Measurements from ENCODE around the gene CTSV.
"Not testable (repeated sequence)": the region's sequence is repeated elsewhere in the genome, so short reads cannot be mapped to it uniquely, and the experiment has no call there.

Gene CTSV

DNA sequence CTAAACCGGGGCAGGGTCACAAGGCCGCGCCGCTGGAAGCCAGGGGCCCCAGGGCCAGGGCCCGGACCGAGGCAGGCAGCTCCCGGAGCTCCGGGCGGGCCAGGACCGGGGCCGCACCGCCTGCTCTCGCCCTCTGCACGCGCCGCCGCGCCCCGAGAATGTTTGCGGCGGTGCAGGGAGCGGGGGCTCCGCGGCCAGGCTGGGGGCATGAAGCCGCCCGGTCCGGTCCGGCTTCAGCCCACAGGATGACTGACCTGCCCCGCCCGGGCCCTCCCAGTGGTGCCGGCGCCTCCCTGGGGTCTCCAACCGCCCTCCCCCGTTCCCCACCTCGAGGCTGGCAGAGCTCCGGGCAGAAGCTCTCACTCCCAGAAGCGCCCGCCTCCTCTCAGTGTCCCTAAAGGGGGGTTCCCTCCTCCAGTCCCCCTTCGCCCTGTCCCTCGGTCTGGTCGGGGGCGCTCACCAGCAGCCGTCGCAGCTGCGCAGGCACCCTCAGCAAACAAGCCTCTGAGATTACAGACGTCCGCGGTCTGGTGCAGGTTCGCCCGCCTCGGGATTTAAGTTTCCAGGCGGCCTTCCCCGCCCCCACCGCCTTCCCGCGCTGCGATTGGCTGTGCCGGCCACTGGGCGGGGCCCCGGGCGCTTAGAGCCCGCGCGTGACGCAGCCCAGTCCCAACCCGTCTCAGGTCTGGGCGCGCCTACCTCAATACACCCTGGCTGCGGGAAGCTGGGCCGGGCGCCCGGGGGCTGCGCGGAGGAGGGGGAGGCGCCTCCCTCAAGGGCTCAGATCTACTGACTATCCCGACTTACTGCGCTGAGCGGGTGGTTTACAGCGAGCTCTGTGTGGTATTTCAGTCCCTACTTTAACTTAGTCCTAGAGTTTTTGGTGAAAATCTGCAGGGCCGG, at the start of gene CTSV:
CTSV (minus strand) TSS at position 532 of the 903 bp plus-strand sequence. CDS start 1,099 bp downstream, outside the sequence.
- DNase-seq = peak; percentile 78

DNA sequence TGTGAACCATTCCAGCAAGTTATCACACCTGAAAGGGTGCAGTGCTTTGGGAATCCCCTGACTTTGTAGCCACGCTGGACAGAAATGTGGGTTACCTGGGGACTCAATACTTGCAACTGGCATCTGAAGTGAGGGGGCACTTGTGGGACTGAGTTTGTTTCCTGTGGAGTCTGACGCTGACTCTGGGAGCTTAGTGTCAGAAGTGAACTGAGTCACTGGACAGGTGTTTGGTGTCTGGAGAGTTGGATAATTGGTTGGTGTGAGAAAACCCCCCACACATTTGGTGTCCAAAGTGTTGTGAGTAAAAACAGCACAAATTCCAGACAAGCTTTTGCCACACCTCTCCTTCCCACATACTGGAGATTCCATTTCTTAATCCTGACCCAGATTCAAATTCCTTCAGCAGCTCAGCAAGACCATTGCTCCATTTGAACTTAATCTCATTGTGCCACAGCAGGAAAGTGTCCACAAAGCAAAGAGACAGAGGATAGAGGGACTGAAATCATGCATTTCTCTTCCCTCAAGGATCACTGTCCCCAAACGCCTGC, 48.8 kb upstream of the CTSV start:
- DNase-seq = not testable (repeated sequence)

- DNase-seq = not testable (repeated sequence)
Observed at GRCh38 chr9:97084562-97084991, 45.6 kb upstream of the CTSV start.

GRCh38 chr9:97078362-97078761, 39.4 kb upstream of the CTSV start:
- no peak for DNase-seq

DNA sequence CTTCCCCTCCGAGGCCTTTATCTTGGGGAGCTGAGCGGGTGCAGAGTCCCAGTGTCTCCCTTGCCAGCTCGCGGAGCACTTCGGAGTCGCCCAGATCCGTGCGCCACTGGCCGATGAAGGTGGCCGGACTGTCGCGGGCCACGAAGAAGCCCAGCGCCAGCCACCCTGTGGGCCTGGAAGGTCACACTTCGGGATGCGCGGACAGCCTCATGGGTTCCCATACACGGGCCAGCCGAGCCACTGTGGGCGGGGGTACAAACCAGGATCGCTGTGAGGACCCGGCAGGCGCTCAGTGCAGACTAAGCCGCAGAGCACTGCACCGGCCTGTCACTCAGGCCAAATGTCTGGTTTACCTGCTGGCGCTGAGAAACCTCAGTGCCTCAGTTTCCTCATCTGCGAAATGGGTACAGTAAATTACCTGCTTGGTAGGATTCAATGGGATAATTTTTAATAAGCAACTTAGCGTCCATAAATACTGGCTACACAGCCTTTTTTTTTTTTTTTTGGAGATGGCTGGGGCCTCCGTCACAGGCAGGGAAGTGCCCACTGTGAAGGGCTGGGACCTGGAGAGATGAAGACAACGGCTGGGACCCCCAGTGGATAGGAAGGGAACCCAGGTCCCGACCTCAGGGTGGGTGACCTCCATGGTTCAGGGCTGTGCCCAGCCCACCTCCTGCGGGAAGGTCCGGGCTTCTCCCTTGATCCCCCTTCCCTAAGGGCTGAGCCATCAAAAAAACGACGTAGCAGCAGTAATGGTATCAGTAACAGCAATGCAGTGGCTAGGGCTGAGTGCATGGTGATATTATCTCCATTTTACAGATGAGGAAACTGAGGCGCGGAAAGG, 38.7 kb upstream of the CTSV start:
- DNase-seq = no peak

DNA sequence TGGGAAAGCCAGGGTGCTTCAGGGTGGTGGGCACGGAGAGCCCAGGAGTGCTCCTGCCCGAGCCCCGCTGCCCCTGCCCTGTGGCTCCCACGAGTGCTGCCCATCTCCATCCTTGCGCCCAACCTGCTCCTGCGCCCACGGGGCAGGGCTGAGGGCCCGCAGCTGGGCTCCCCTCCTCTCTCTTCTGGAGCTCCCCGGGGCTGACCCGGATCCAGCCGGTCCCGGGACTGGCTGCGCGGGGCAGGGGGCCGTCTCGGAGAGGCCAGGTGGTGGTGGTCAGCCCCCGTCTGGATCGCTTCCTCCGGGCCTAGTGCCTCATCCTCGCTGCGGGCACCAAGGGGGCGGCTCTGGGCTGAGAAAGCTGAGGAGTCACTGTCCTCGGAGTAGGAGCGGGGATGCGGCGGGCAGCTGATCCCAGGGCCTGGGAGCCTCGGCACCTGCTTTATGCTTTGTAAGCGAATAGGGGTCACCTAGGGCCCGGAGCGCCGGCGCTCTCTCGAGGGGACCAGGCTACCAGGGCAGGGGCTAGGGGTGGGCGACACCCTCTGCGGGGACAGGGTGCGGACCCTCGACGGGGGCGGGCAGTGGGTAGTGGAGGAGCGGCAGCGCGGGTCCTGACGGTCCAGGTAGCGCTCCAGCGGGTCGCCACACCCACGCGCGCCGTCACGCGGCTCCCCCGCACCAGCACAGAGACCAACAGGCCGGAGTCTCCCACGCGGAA, 37.9 kb upstream of the CTSV start:
- not testable (repeated sequence) for DNase-seq

GRCh38 chr9:97076238-97076637, 37.3 kb upstream of the CTSV start:
- no peak for DNase-seq

DNA sequence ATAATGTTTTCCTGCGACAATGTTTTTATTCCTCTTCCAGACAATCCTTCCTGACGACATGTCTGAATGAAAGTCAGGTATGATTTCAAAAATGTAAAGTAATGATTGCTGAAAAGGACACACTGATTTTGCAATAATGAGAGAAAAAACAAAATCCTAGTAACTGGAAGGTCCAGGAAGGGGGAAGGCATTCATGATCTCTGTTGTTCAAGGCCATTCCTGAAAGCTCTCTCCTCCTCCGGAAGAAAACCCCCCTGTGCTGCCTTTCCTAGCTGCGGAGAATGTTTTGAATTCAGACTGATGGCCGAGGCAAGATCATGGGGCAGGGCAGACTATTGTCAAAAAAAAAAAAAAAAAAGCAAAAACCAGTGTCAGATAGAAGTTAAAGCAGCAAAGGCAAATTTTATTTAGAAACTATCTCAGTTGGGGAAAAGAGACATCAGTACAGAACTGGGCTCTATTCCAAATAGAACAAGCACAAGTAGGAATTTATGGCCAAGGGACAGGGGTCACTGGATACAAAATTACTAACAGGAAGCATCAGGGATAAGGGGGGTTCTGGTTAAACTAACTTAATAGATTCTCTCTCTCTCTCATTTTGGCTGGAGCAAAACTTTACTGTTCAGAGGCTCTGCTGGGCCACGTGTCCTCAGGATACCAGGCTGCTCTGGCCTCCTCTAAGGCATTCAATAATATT, 36.5 kb upstream of the CTSV start:
- DNase-seq = no peak

DNA sequence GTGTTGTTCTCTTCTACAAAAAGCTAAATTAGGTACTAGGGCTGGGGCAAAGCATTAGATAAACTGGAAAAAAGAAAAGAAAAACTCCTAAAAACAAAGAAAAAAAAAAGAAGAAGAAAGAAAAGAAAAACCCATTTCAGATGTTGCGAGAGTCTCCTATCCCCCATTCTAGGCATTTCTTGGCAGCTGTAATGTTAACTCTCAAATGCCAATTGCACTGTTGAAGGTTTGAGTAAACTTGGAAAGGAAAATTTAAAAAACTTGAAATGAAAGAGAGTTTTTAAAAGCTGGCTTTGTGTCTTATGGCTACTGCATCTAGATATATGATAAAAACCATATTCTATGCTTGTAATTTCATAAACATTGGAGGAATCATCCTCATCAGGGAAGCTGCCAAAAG, 34.6 kb upstream of the CTSV start:
- DNase-seq = no peak

DNA sequence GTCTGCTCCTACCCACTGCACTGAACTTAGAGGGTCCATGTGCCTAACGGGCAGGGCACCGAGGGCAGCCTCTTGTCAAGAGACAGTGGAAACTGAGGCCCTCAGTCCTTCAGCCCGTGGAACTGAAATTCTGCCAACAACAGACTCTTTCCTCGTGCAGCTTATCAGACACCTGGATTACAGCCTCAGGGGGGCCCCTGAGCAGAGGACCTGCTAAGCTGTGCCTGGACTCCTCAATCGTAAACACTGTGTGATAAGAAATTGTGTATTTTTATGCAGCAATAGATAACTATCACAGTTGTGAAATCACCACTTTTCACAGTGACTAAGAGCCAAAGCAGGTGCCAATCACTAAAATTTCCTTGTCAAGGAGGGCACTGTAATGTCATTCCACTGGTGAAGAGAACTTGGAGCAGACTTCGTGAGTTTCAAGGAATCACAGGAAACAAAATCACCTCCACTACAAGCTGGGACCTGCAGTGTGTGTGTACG, 33.4 kb upstream of the CTSV start:
- no peak for DNase-seq

DNA sequence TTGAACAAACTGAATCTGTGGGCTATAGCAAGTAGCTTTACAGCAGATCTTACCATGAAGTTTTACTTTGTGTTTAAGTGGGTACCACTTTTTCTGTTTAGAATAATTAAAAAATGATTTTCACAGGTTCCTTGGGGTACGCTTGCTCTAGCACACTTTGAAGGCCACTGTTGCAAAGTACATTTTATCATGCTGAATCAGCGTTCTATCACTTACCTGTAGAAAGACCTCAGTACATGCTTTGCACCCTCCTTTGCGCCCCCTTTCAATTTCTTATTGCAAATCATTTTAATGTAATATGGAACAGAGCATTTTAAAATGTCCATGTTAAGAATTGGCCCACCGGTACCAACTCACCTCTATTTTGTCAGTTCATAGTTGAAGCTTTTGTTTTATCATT, 31.4 kb upstream of the CTSV start:
- not testable (repeated sequence) for DNase-seq

DNA sequence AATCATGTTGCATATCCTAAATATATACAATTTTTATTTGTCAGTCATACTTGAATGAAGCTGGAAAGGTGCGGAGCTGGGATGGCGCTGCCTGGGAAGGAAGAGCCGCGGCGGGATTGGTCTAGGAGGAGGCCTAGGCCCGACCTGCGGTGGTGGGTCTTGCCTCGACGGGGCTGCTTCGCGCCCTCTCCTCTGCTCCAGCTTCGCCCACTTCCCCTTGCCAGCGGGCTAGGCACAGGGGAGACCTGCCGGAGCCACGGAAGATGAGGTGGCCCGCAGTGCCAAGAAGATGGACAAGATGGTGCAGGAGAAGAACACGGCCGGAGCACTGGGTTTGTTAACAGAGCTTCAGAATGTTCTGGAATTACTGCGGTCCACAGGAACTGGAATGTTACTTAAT, 28.5 kb upstream of the CTSV start:
- no peak for DNase-seq

DNA sequence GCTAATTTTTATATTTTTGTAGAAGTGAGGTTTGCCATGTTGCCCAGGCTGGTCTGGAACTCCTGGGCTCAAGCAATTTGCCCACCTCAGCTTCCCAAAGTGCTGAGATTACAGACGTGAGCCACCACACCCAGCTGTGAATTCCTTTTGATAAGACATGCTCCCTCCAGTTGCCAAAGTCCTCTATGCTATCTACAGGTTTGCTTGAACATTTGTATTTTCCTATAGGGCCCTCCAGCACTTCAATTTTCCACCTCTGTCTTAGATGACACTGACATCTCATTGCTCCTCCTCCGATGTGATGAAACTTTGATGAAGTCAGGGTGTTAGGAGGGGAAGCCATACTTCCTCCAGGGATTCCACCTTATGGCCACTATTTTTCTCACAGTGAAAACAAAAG, 25.2 kb upstream of the CTSV start:
- no peak for DNase-seq

DNA sequence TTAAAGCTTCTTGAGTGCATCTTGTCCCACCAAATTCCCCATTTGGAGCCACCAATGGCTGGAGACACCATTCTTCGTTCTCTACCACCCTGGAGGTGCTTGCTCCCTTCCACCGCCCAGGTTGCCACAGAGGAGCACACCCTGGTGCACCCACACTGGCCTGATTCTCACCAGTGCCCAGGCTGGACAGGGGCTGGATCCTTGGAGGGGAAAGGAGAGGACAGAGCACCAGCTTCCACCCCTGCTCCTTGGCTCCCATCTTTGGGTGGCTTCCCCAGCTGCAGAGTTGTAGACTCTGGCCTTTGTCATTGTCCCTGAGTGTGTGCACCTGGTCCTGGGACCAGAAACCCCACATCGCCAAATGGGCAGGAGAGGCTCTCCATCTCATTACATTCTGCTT, 21.9 kb upstream of the CTSV start:
- DNase-seq = no peak

- no peak for DNase-seq
Observed at GRCh38 chr9:97059626-97060025, 20.7 kb upstream of the CTSV start.

- no peak for DNase-seq
Observed at GRCh38 chr9:97057651-97058050, 18.7 kb upstream of the CTSV start.

GRCh38 chr9:97055891-97056290, 16.9 kb upstream of the CTSV start:
- DNase-seq = not testable (repeated sequence)

DNA sequence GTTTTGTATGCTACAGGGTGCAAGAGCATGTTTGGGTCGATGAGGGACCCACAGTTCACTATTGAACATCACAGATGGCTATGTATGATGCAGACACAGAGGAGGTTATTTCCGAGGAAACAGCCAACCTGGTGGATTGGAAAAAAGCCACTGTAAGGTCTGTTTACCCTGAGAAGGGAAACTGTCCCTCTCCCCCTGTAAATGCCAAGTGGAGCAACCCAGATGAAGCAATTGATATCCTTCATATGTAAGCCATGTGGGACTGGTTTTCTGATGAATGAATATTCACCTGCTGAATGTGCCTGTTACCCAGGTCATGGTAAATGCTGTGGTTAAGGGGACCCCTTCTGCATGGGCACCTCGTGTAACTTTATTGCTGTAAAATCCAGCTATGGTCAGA, 14.8 kb upstream of the CTSV start:
- DNase-seq = no peak

DNA sequence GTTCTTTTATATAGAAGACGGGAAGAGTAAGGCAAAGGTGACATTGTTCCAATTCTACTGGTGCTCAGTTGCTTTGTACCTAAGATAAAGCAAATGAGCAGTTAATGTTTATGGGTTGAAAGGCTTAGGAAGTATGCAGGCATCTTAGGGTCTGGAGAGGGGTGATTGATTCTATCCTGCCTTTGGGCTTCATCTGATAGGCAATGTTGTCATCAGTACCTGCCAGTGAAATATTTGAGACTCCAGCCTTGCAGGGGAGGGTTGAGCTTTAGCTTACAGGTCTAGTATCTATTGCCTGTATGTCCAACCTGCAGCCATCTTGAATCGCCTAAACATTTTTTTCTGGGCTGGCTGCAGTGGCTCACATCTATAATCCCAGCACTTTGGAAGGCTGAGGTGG, 13.8 kb upstream of the CTSV start:
- DNase-seq = no peak

- no peak for DNase-seq
Observed at GRCh38 chr9:97046228-97046627, 7.3 kb upstream of the CTSV start.

DNA sequence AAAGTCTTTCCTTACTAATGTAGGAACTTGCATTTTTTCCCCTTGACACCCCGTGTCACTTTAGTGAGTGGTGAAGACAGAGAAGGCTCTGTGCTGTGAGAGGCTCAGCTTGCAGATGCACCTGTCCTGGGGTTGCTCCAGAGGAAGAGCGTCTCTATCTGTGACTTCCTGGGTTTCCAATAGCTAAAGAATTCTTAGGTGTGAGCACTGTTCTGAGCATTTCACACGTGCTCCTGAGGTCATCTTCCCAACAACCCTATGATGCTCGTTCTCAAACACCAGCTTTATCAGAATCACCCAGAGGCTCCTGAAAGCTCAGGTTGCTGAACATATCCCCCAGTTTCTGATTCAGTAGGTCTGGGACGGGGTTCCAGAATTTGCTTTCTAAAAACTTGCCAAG, 6.4 kb upstream of the CTSV start:
- DNase-seq = no peak

- DNase-seq = no peak
Observed at GRCh38 chr9:97041898-97042297, 3.0 kb upstream of the CTSV start.
